ENCODE results near the gene GRAMD2B.

Gene GRAMD2B

GRCh38 chr5:126542441-126542840, 119.2 kb downstream of the GRAMD2B start:
- no peak for DNase-seq (ENCODE audit: low read depth)

- DNase-seq (ENCODE audit: low read depth) = no peak
Measured at GRCh38 chr5:126543009-126543408, 119.8 kb downstream of the GRAMD2B start.

- DNase-seq (ENCODE audit: low read depth) = no peak
Measured at GRCh38 chr5:126543660-126544059, 120.5 kb downstream of the GRAMD2B start.

Data from iris pigment epithelial cell (primary cell).